ENCODE measurements around the gene NQO1. TPM values are rescaled to one million over a fixed set of nuclear protein-coding genes. Genes with fewer than 3 reads are reported as not detected.

Gene NQO1
- total and polyA plus RNA-seq, 2 of the 8 experiments (the other 6 are each of a cell fraction or from before 2014, with no cell fraction given) = 32.7 to 45.7 TPM

DNA sequence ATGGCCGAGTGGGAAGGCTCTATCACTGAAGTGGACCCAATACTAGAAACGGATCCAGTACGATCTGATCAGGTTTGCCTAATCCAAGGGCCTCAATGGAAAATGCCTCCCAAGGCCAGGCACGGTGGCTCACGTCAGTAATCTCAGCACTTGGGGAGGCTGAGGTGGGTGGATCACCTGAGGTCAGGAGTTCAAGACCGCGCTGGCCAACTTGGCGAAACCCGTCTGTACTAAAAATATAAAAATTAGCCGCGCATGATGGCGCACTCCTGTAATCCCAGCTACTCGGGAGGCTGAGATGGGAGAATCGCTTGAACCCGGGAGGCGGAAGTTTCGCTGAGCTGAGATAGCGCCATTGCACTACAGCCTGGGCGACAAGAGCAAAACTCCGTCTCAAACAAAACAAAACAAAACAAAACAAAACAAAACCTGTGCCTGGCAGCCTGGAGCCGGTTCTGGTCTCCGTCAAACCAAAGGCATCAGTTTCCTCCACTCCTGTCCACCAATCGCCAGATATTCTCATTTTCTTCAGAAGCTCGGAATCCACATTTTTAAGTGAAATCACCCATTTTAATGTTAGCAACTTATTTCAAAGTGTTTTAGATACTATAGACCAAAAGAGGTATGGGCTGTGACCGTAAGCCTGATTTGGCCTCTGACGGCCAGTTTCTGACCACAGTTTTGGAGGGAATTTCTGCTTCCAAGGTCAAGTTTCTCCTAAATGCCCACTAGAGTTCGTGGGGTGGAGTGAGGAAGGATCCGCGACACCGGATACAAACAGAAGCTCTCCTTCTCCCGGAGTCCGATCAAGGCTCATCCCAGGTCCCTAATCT is 664 bp downstream of the NQO1 start:
- Histone ChIP-seq H4K91ac (replicated peaks; ENCODE audit: insufficient read length, low read length) (peak overlapping the region; percentile 29), H2BK5ac (ENCODE audit: low read depth, low read length) (peak overlapping the region; percentile 82; the same call in 1 of the 2 replicates), H4K8ac (ENCODE audit: extremely low read depth, insufficient read depth, low read length) (peak overlapping the region; percentile 72; the same call in 1 of the 2 replicates), H3K23me2 (ENCODE audit: low read depth, low read length) (peaks cover 8% of the 10 kb centered on the region; the same call in 1 of the 2 replicates), H3K79me1 (ENCODE audit: low read depth, low read length) (0 out of 2 replicates have a peak, but pooled peaks cover 2% of the 10 kb centered on the region), H3K9ac (replicated peaks in 1 of 4; ENCODE audit: extremely low read depth in 1 of 4, low read depth in 3 of 4, low read length in 3 of 4) (peak overlapping the region in 3 of 4 experiments; percentile 35 to 62 (median 44); a peak in 5 of 7 replicates), H3K14ac (ENCODE audit: insufficient read length) (no peak overlapping the region), H3K56ac (replicated peaks; ENCODE audit: insufficient read length, low read depth, low read length) (no peak overlapping the region), H3K36me3 (ENCODE audit: control insufficient read depth in 2 of 4, insufficient read depth in 4 of 4, low read length in 3 of 4) (no peaks in the 10 kb centered on the region), H2BK120ac (replicated peaks; ENCODE audit: low read depth, low read length) (no peak overlapping the region), H3K18ac (ENCODE audit: extremely low read depth, low read length) (peak overlapping the region; percentile 88), H3K4ac (replicated peaks; ENCODE audit: insufficient read length, low read depth, low read length) (no peak overlapping the region), H3K23ac (ENCODE audit: insufficient read length) (no peak overlapping the region), H2AFZ (ENCODE audit: low read length) (peak overlapping the region; percentile 29; the same call in 1 of the 2 replicates), H3K79me2 (ENCODE audit: control insufficient read depth in 1 of 2, insufficient read depth in 2 of 2, low read length in 2 of 2) (no peaks in the 10 kb centered on the region), H2BK20ac (ENCODE audit: low read length) (no peak overlapping the region), H3K27me3 (replicated peaks in 1 of 4; ENCODE audit: control insufficient read depth in 3 of 4, extremely low read depth in 1 of 4, insufficient read depth in 3 of 4, low read length in 3 of 4) (no peaks in the 10 kb centered on the region), H3K4me3 (ENCODE audit: extremely low read depth in 1 of 4, insufficient read depth in 2 of 4, low read depth in 3 of 4, low read length in 4 of 4) (peak overlapping the region; percentile 49 to 65 (median 60)), H2AK5ac (ENCODE audit: low read depth, low read length) (no peak overlapping the region), H2BK15ac (ENCODE audit: low read length) (no peak overlapping the region), H4K20me1 (replicated peaks in 1 of 2; ENCODE audit: control insufficient read depth in 1 of 2, insufficient read depth in 2 of 2, low read length in 2 of 2) (no peaks in the 10 kb centered on the region), H3K4me1 (replicated peaks in 1 of 4; ENCODE audit: control insufficient read depth in 3 of 4, insufficient read depth in 4 of 4, low read length in 3 of 4) (peaks cover 3 to 7% (median 6%) of the 10 kb centered on the region in 4 experiments; a peak in 6 of 7 replicates), H3K9me3 (ENCODE audit: insufficient read depth in 2 of 2, low read depth in 1 of 2, low read length in 1 of 2) (no peaks in the 10 kb centered on the region), H2BK12ac (ENCODE audit: low read depth, low read length) (peak overlapping the region; percentile 84), H3K4me2 (ENCODE audit: insufficient read depth in 1 of 2, low read depth in 2 of 2, low read length in 2 of 2) (peak overlapping the region; percentile 86), H3K27ac (ENCODE audit: low read depth, low read length) (peak overlapping the region; percentile 88), H4K5ac (ENCODE audit: insufficient read length, low read depth, low read length) (peak overlapping the region; percentile 49)
- TF ChIP-seq TAF7 (optimal IDR thresholded peaks at IDR 0.05; ENCODE audit: borderline replicate concordance, low read depth, low read length) (peak; percentile 29), RXRA (IDR thresholded peaks at IDR 0.05; ENCODE audit: insufficient read depth, low read depth, low read length) (no peak), BACH1 (IDR thresholded peaks at IDR 0.05; ENCODE audit: low read length) (peak; percentile 31; the same call in 1 of the 2 replicates)
- ChIA-PET POLR2A (ENCODE audit: partially characterized antibody) (interaction anchor here (0.7 to 9.9 kb wide), 13 partner anchors 10 to 395 kb away, joined by 3 to 83 read pairs (median 5); partner anchors contain the start of genes NOB1, TERF2 and WWP2), CTCF (ENCODE audit: partially characterized antibody) (interaction anchor here (0.8 to 13.1 kb wide), 8 partner anchors 14 to 204 kb away, joined by 3 to 88 read pairs (median 4); partner anchors contain the start of gene NOB1)
- FAIRE-seq (no peak), DNase-seq (ENCODE audit: low read depth in 1 of 2, low spot score in 2 of 2) (no peak)
- 69% methylated on average over 32 of the region's 32 CpGs; no CpG with 5 or more reads in 1 of the 2 experiments for WGBS, 2 experiments (ENCODE audit: extremely low coverage in 1 of 2, insufficient coverage in 1 of 2, insufficient read length in 1 of 2, insufficient replicate concordance in 2 of 2, low coverage in 1 of 2, low lambda C conversion rate in 2 of 2, missing lambda C conversion rate in 1 of 2)

Data from H1 (cell line).